WTC11 (cell line): ENCODE measurements around the gene RFTN1.

Source experiments
- GABPB1 ChIP-seq: sonication (generic); formaldehyde crosslinking; IDR thresholded peaks from 2 replicates; pipeline ENCODE4 v1.8.1; 2023; ENCODE audit warnings: mild to moderate bottlenecking, missing genetic modification reagents
- MYBL2 ChIP-seq: sonication (generic); formaldehyde crosslinking; IDR thresholded peaks from 2 replicates; pipeline ENCODE4 v1.8.1; 2023; ENCODE audit warnings: mild to moderate bottlenecking, moderate library complexity, missing genetic modification reagents
- NR3C1 ChIP-seq: sonication (generic); formaldehyde crosslinking; conservative IDR thresholded peaks from 2 replicates; pipeline ENCODE4 v1.8.1; 2023; ENCODE audit warnings: low read depth, mild to moderate bottlenecking, missing genetic modification reagents
- RELA ChIP-seq: sonication (generic); formaldehyde crosslinking; IDR thresholded peaks from 2 replicates; pipeline ENCODE4 v1.8.1; 2022; ENCODE audit warnings: missing genetic modification reagents, mild to moderate bottlenecking, borderline replicate concordance
- SP1 ChIP-seq: sonication (generic); formaldehyde crosslinking; conservative IDR thresholded peaks from 2 replicates; pipeline ENCODE4 v1.8.1; 2022; ENCODE audit warnings: missing genetic modification reagents
- TF ChIP-seq, protein P1 (sequence below): sonication (generic); formaldehyde crosslinking; IDR thresholded peaks from 2 replicates; pipeline ENCODE4 v1.8.1; 2022; ENCODE audit warnings: missing genetic modification reagents, borderline replicate concordance
- TF ChIP-seq, protein P2 (sequence below): fragments of 200-600 bp; IDR thresholded peaks from 2 replicates; pipeline ENCODE4 v1.8.0; 2022; ENCODE audit warnings: antibody characterized with exemption
- TF ChIP-seq, protein P3 (sequence below): sonication (generic); formaldehyde crosslinking; IDR thresholded peaks from 2 replicates; pipeline ENCODE4 v1.8.1; 2022; ENCODE audit warnings: low read depth, missing genetic modification reagents, borderline replicate concordance
- TF ChIP-seq, protein P4 (sequence below): sonication (generic); formaldehyde crosslinking; IDR thresholded peaks from 2 replicates; pipeline ENCODE4 v1.8.0; 2022; ENCODE audit warnings: mild to moderate bottlenecking, missing genetic modification reagents
- TF ChIP-seq, protein P5 (sequence below): sonication (generic); formaldehyde crosslinking; IDR thresholded peaks from 2 replicates; pipeline ENCODE4 v1.8.1; 2023; ENCODE audit warnings: mild to moderate bottlenecking, moderate library complexity, missing genetic modification reagents
- TF ChIP-seq, protein P6 (sequence below): sonication (generic); formaldehyde crosslinking; conservative IDR thresholded peaks from 2 replicates; pipeline ENCODE4 v1.8.1; 2022; ENCODE audit warnings: mild to moderate bottlenecking, missing genetic modification reagents
- TF ChIP-seq, protein P7 (sequence below): sonication (generic); formaldehyde crosslinking; IDR thresholded peaks from 2 replicates; pipeline ENCODE4 v1.8.1; 2023; ENCODE audit warnings: mild to moderate bottlenecking, missing genetic modification reagents

DNA sequence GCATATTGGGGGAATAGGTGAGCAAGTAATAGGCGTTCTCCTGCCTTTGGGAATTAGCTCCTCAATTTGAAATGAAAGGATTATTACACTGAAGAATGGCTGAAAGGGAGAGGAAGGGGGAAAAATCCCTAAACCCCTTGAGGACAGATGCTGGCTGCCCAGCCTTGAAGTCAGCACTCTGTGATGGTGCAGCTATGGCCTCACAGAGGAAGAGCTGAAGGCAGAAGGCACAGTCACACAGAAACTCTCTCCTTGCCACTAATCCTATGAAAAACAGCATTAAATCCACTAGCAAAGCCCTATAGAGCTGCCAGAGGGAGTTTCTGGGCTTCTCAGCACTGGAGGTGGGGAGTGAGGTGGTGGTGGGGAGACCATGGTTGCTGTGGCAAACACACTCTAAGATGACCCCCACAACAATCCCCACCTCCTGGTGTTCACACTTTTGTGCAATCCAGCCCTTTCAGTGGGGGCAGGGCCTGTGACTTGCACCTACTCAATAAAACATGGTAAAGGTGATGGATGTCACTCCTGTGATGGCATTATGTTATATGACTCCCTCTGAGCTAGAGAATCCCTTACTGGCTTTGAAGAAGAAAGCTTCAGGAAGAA, 101.2 kb downstream of the RFTN1 start:
- TF ChIP-seq MYBL2 (CRISPR knock-in tag), result no peak
- TF ChIP-seq, protein P1, sequence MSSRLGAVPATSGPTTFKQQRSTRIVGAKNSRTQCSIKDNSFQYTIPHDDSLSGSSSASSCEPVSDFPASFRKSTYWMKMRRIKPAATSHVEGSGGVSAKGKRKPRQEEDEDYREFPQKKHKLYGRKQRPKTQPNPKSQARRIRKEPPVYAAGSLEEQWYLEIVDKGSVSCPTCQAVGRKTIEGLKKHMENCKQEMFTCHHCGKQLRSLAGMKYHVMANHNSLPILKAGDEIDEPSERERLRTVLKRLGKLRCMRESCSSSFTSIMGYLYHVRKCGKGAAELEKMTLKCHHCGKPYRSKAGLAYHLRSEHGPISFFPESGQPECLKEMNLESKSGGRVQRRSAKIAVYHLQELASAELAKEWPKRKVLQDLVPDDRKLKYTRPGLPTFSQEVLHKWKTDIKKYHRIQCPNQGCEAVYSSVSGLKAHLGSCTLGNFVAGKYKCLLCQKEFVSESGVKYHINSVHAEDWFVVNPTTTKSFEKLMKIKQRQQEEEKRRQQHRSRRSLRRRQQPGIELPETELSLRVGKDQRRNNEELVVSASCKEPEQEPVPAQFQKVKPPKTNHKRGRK (CRISPR knock-in tag), result no peak
- TF ChIP-seq, protein P2, sequence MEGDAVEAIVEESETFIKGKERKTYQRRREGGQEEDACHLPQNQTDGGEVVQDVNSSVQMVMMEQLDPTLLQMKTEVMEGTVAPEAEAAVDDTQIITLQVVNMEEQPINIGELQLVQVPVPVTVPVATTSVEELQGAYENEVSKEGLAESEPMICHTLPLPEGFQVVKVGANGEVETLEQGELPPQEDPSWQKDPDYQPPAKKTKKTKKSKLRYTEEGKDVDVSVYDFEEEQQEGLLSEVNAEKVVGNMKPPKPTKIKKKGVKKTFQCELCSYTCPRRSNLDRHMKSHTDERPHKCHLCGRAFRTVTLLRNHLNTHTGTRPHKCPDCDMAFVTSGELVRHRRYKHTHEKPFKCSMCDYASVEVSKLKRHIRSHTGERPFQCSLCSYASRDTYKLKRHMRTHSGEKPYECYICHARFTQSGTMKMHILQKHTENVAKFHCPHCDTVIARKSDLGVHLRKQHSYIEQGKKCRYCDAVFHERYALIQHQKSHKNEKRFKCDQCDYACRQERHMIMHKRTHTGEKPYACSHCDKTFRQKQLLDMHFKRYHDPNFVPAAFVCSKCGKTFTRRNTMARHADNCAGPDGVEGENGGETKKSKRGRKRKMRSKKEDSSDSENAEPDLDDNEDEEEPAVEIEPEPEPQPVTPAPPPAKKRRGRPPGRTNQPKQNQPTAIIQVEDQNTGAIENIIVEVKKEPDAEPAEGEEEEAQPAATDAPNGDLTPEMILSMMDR, result no peak
- TF ChIP-seq, protein P3, sequence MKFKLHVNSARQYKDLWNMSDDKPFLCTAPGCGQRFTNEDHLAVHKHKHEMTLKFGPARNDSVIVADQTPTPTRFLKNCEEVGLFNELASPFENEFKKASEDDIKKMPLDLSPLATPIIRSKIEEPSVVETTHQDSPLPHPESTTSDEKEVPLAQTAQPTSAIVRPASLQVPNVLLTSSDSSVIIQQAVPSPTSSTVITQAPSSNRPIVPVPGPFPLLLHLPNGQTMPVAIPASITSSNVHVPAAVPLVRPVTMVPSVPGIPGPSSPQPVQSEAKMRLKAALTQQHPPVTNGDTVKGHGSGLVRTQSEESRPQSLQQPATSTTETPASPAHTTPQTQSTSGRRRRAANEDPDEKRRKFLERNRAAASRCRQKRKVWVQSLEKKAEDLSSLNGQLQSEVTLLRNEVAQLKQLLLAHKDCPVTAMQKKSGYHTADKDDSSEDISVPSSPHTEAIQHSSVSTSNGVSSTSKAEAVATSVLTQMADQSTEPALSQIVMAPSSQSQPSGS (CRISPR knock-in tag), result no peak
- TF ChIP-seq, protein P4, sequence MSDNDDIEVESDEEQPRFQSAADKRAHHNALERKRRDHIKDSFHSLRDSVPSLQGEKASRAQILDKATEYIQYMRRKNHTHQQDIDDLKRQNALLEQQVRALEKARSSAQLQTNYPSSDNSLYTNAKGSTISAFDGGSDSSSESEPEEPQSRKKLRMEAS (CRISPR knock-in tag), result no peak
- no peak for TF ChIP-seq GABPB1
- TF ChIP-seq, protein P5, sequence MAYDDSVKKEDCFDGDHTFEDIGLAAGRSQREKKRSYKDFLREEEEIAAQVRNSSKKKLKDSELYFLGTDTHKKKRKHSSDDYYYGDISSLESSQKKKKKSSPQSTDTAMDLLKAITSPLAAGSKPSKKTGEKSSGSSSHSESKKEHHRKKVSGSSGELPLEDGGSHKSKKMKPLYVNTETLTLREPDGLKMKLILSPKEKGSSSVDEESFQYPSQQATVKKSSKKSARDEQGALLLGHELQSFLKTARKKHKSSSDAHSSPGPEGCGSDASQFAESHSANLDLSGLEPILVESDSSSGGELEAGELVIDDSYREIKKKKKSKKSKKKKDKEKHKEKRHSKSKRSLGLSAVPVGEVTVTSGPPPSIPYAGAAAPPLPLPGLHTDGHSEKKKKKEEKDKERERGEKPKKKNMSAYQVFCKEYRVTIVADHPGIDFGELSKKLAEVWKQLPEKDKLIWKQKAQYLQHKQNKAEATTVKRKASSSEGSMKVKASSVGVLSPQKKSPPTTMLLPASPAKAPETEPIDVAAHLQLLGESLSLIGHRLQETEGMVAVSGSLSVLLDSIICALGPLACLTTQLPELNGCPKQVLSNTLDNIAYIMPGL (CRISPR knock-in tag), result no peak
- no peak for TF ChIP-seq RELA (CRISPR knock-in tag)
- TF ChIP-seq, protein P6, sequence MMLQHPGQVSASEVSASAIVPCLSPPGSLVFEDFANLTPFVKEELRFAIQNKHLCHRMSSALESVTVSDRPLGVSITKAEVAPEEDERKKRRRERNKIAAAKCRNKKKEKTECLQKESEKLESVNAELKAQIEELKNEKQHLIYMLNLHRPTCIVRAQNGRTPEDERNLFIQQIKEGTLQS (CRISPR knock-in tag), result no peak
- no peak for TF ChIP-seq SP1 (CRISPR knock-in tag)
- TF ChIP-seq NR3C1 (CRISPR knock-in tag), result no peak
- TF ChIP-seq, protein P7, sequence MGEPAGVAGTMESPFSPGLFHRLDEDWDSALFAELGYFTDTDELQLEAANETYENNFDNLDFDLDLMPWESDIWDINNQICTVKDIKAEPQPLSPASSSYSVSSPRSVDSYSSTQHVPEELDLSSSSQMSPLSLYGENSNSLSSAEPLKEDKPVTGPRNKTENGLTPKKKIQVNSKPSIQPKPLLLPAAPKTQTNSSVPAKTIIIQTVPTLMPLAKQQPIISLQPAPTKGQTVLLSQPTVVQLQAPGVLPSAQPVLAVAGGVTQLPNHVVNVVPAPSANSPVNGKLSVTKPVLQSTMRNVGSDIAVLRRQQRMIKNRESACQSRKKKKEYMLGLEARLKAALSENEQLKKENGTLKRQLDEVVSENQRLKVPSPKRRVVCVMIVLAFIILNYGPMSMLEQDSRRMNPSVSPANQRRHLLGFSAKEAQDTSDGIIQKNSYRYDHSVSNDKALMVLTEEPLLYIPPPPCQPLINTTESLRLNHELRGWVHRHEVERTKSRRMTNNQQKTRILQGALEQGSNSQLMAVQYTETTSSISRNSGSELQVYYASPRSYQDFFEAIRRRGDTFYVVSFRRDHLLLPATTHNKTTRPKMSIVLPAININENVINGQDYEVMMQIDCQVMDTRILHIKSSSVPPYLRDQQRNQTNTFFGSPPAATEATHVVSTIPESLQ, result no peak
